Measurements from ENCODE around the gene ACTL7A.
"Not testable (repeated sequence)": the region's sequence is repeated elsewhere in the genome, so short reads cannot be mapped to it uniquely, and the experiment has no call there.

Gene ACTL7A

DNA sequence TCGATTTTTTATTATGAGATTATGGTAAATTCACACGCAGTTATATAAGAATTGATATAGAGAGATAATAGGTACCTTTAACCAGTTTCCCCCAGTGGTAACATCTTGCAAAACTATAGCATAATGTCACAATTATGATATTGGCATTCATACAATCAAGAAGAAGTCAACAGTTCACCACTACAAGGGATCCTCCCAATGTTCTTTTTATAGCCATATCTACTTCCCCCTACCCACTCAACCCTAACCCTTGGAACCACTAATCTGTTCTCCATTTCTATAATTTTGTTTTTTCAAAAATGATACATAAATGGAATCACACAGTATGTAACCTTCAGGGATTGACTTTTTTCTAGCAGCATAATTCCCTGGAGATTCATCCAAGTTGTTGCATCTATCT, 16.1 kb upstream of the ACTL7A start:
- no peak for DNase-seq (ENCODE audit: low read depth, low spot score)
- no peak overlapping the region for H3K27ac ChIP-seq

DNA sequence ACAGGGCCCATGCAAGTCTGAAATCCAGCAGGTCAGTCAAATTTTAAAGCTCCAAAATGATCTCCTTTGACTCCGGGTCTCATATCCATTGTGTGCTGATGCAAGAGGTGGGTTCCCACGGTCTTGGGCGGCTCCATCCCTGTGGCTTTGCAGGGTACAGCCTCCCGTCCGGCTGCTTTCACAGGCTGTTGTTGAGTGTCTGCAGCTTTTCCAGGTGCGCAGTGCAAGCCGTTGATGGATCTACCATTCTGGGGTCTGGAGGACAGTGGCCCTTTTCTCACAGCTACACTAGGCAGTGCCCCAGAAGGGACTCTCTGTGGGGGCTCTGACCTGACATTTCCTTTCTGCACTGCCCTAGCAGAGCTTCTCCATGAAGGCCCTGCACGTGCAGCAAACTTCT, 13.8 kb upstream of the ACTL7A start:
- not testable (repeated sequence) for DNase-seq (ENCODE audit: low read depth, low spot score); H3K27ac ChIP-seq

DNA sequence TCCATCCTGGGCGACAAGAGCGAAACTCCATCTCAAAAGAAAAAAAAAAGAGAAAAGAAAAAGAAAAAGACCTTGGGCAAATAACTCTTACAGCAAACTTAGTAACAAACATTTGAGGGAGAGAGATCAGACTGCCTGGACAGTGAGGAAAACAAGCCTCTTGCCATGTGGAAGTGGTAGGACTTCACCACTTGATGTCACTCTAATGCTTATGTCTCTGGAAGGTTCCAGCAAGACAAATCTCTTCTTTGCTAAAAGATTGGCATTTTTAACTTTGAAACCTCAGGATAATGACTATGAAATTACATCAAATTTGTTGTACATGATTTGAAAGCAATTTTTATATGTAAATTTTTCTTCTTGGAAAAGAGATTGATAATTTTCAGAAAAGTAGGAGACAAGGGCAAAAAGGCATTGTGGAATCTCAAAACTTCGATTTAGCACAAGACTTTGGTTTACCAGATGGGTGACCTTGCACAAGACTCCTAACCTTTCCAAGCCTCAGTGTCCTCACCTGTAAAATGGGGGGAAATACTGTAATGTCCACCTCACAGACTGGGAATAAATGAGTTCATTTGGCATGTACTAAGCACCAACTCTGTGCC, 11.7 kb upstream of the ACTL7A start:
- no peak overlapping the region for H3K27ac ChIP-seq
- no peak for DNase-seq (ENCODE audit: low read depth, low spot score)

DNA sequence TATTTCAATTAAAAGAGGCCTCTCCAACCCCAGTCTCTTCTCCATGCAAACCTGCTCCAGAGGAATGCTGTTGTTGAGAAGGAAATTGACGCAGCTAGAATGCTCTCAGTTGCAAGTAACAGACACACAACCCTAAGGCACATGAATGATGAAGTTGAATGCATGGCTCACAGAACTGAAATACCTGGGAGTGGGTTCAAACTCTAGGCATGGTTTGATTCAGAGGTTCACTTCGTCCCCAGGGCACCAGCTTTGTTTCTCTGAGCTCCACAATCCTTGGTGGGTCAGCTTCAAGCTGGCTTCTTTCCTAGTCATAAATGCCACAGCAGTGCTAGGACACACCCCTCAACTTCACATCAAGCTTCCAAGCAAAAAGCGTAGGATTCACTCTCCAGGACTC, 10.9 kb upstream of the ACTL7A start:
- H3K27ac ChIP-seq = no peak overlapping the region
- DNase-seq (ENCODE audit: low read depth, low spot score) = no peak

GRCh38 chr9:108852079-108852478, 10.0 kb upstream of the ACTL7A start:
- DNase-seq (ENCODE audit: low read depth, low spot score) = no peak
- no peak overlapping the region for H3K27ac ChIP-seq

- no peak for DNase-seq (ENCODE audit: low read depth, low spot score)
- H3K27ac ChIP-seq = no peak overlapping the region
Measured at GRCh38 chr9:108854094-108854493, 8.0 kb upstream of the ACTL7A start.

DNA sequence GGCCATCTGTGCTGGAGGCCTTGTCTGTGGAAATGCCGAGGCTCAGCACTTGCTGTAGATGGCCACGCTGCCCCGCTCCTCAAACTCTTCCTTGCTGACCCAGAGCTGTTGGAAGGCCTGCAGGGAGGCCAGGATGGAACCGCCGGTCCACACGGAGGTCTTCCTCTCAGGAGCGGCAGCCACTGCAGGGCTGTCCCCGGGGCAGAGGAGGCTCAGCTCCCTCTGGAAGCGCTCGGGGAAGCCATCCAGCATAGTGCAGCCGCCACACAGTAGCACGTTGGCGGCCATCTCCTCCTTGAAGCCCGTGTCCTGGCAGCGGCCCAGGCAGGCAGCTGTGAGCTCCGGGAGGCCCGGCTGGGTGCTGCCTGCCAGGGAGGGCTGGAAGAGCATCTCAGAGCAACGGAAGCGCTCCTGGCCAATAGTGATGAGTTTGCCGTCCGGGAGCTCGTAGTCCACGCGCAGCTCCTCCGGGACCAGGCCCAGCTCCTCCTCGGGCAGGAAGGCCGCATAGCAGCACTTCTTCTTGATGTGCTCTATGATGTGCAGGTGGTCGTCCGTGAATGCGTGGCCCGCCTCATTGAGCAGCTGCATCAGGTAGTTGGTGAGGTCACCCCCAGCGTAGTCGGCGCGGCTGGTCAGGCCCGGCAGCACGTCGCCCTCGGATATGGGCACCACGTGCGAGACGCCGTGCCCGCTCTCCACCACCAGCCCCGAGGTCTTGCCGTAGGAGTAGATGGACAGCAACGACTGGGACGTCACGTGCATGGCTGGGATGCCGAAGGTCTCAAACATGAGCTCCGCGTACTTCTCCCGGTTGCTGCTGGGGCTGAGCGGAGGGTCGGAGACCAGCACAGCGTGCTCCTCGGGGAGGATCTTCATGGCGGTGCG, 7.2 kb upstream of the ACTL7A start:
- no peak overlapping the region for H3K27ac ChIP-seq
- DNase-seq (ENCODE audit: low read depth, low spot score) = no peak

DNA sequence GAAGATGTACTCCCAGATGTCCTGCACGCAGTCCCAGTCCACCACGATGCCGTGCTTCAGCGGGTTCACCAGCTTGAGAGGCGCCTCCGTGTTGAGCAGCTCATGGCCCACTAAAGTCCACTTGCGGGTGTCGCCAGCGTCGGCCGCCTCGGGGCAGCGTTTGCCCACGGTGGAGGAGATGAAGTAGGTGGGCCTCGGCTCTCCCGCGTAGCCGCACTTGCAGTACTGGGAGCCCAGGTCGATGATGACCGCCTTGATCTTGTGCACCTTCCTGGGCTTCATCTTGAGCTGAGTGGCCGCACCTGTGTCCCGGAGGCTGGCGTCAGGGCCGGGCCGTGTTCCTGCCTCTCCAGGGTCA, 6.6 kb upstream of the ACTL7A start:
- DNase-seq (ENCODE audit: low read depth, low spot score) = no peak
- H3K27ac ChIP-seq = no peak overlapping the region

GRCh38 chr9:108855888-108856287, 6.2 kb upstream of the ACTL7A start, which contains the start of gene ACTL7B:
ACTL7B (minus strand) TSS chr9:108855986; CDS start chr9:108855930, 56 bp downstream.
- DNase-seq (ENCODE audit: low read depth, low spot score) = no peak
- no peak within 1 kb of the TSS for H3K27ac ChIP-seq

DNA sequence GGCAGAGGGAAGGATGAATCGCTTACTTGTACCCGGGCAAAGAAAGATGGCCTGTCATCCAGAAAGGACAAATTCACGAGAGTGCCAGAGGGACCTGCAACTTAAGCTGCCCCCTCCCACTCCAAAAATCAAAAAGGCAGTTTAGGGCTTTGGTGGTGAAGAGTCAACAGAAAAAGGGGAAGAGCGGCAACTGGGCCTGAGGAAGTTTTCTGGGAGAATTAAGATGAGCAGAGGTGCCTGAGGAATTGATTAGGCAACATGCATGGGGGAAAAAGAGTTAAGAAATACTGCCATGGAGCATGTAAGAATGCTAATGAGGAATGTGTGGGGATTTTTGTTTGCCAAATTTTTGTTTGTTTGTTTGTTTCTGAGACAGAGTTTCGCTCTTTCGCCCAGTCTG, 4.5 kb upstream of the ACTL7A start:
- no peak for DNase-seq (ENCODE audit: low read depth, low spot score)
- no peak overlapping the region for H3K27ac ChIP-seq

- DNase-seq (ENCODE audit: low read depth, low spot score) = peak; percentile 53
- H3K27ac ChIP-seq = peak overlapping the region; percentile 56
Measured at GRCh38 chr9:108859459-108860114, 2.5 kb upstream of the ACTL7A start.

- no peak for DNase-seq (ENCODE audit: low read depth, low spot score)
- H3K27ac ChIP-seq = peak overlapping the region; percentile 56
Measured at GRCh38 chr9:108860354-108860753, 1.7 kb upstream of the ACTL7A start.

- DNase-seq (ENCODE audit: low read depth, low spot score) = no peak
- H3K27ac ChIP-seq = peak overlapping the region; percentile 56
Measured at GRCh38 chr9:108860764-108861163, 1.3 kb upstream of the ACTL7A start.

GRCh38 chr9:108861464-108861863, 602 bp upstream of the ACTL7A start:
- no peak overlapping the region for H3K27ac ChIP-seq
- no peak for DNase-seq (ENCODE audit: low read depth, low spot score)

DNA sequence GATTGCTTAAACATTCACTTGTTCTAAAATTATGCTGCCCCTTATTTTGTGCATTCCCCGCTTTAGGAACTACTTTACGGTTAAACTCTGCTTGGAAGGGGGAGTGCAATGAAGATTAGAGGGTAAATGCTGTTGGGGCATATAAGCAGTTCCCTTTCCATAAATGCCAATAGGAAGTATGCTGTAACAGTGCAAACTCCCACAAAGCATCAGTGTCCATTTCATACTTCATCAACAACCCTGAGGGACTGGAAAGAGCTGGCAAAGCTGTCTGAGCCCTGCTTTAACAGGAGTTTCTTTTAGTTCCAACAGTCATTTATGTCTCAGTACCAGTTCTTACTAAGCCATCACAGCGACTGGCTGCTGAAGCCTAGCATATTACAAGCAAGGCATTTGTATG, 1.8 kb downstream of the ACTL7A start:
- no peak overlapping the region for H3K27ac ChIP-seq
- DNase-seq (ENCODE audit: low read depth, low spot score) = no peak

DNA sequence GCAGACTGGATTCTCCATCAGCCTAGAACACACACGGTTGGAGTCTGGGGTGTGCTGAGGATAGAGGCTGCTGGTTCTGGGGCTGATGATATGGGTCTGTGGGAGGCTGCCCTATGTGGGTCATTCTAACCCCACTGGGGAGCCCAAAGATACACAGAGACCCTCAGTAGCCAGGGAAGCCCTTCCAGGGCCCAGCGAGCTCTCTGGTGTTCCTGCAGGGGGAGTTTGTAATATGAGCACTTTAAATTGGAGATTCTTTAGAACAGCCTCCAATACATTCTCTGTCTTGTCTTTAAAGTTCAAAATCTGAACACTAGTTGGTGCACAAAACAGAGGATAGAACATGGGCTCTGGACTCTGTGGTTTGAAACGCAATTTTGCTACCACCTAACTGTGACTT, 2.4 kb downstream of the ACTL7A start:
- no peak for DNase-seq (ENCODE audit: low read depth, low spot score)
- H3K27ac ChIP-seq = no peak overlapping the region

- no peak for DNase-seq (ENCODE audit: low read depth, low spot score)
- H3K27ac ChIP-seq = no peak overlapping the region
Measured at GRCh38 chr9:108865037-108865436, 3.0 kb downstream of the ACTL7A start.

DNA sequence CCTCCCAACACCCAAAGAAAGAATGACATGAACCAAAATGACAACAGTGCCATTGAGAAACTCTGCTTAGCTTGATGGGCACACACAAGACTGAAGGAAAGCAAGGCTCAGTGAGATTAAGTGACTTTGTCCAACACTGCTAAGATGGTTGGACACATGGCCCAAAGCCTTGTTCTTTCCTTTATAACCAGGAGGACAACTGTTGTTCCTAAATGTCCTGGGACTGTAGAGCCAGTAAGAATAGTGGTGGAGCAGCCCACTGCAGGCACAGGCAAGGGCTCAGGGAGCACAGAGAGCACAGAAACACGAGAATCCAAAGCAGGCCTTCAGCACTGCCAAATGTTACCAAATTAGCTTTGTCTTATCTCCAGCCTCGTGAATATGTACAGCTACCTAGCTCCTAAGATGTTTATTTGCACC, 3.9 kb downstream of the ACTL7A start:
- H3K27ac ChIP-seq = no peak overlapping the region
- no peak for DNase-seq (ENCODE audit: low read depth, low spot score)

DNA sequence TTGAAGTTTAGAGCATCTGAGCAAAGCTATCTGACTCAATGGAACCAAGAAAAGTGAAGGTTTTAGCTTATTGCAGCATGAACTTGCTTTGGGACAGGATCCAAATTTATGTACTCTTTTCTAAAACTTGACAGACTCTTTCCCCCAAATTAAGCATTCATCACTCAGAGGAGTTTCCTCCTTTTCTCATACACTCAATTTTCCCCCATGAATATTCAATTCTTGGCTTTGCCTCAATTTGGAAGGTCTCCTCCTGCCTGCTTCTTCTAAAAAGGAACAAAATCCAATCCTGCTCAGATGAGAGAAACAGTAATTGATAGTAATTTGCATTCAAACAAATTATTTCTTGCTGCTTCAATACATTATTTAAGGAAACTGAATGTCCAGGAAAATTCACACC, 5.0 kb downstream of the ACTL7A start:
- H3K27ac ChIP-seq = no peak overlapping the region
- no peak for DNase-seq (ENCODE audit: low read depth, low spot score)

DNA sequence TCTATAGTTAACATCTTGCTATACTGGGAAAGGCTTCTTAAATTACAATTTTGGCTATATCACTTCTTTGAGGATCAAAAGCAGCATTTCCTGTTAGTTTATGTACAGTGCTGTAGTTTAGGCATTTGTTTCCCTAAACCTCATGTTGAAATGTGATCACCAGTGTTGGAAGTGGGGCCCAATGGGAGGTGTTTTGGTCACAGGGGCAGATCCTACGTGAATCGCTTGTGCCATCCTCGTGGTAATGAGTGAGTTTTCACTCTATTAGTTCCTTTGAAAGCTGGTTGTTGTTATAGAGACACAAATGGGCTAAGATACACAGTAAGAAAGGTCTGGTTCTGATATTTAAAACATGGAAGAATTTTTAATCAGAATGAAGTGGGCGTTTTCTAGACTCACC, 5.8 kb downstream of the ACTL7A start:
- DNase-seq (ENCODE audit: low read depth, low spot score) = no peak
- no peak overlapping the region for H3K27ac ChIP-seq

GRCh38 chr9:108869092-108869725, 7.1 kb downstream of the ACTL7A start:
- peak overlapping the region; percentile 83 for H3K27ac ChIP-seq
- DNase-seq (ENCODE audit: low read depth, low spot score) = no peak
